Embryonic facial prominence (tissue), 1 donor: ENCODE measurements around the gene CFAP20.

ENCODE experiments used
- DNase-seq: peaks from one replicate; pipeline ENCODE4 v3.0.0-alpha.2; 2016; ENCODE audit errors: extremely low spot score

The CFAP20 gene

GRCh38 chr16:58124601-58124915 is 4.6 kb downstream of the CFAP20 start:
- DNase-seq, result no peak

- DNase-seq, result no peak
These were observed 5.1 kb downstream of the CFAP20 start for GRCh38 chr16:58123896-58124600.

GRCh38 chr16:58121132-58121531 is 8.0 kb downstream of the CFAP20 start:
- DNase-seq, result no peak

GRCh38 chr16:58120234-58120633 is 8.9 kb downstream of the CFAP20 start:
- no peak for DNase-seq

GRCh38 chr16:58119509-58119845 is 9.7 kb downstream of the CFAP20 start:
- no peak for DNase-seq

- DNase-seq, result no peak
These were observed 10.2 kb downstream of the CFAP20 start for GRCh38 chr16:58118801-58119508.

- no peak for DNase-seq
These were observed 12.7 kb downstream of the CFAP20 start for GRCh38 chr16:58116529-58116928.

- DNase-seq, result no peak
These were observed 13.1 kb downstream of the CFAP20 start for GRCh38 chr16:58116081-58116480.

- no peak for DNase-seq
These were observed 14.1 kb downstream of the CFAP20 start for GRCh38 chr16:58114827-58115825.

- DNase-seq, result no peak
These were observed 17.9 kb downstream of the CFAP20 start for GRCh38 chr16:58111302-58111627.

GRCh38 chr16:58110571-58111301 is 18.4 kb downstream of the CFAP20 start:
- no peak for DNase-seq

GRCh38 chr16:58109881-58110280 is 19.3 kb downstream of the CFAP20 start:
- no peak for DNase-seq

GRCh38 chr16:58109330-58109729 is 19.9 kb downstream of the CFAP20 start:
- no peak for DNase-seq

- DNase-seq, result no peak
These were observed 21.5 kb downstream of the CFAP20 start for GRCh38 chr16:58107709-58108108.

- DNase-seq, result no peak
These were observed 22.0 kb downstream of the CFAP20 start for GRCh38 chr16:58107228-58107627.

- DNase-seq, result no peak
These were observed 23.6 kb downstream of the CFAP20 start for GRCh38 chr16:58105631-58106030.

GRCh38 chr16:58102665-58103392 is 26.4 kb downstream of the CFAP20 start:
- no peak for DNase-seq

- no peak for DNase-seq
These were observed 29.3 kb downstream of the CFAP20 start for GRCh38 chr16:58099956-58100300.

GRCh38 chr16:58099097-58099955 is 29.9 kb downstream of the CFAP20 start:
- no peak for DNase-seq
